NCI-H1417 (cell line): ENCODE data around the gene TBCCD1.

ENCODE experiments used
- DNase-seq, 3 experiments: peaks; one replicate each; lab custom pipeline; 2025; lab: John Stamatoyannopoulos, UW

The TBCCD1 gene

GRCh38 chr3:186567072-186567921 lies at the start of gene TBCCD1:
TBCCD1 (minus strand) TSS chr3:186567339; CDS start chr3:186564329, 3,010 bp downstream.
- peak; percentile 92 to 97 (median 96) for DNase-seq

GRCh38 chr3:186616299-186616617 lies 49.1 kb upstream of the TBCCD1 start:
- no peak for DNase-seq

GRCh38 chr3:186614597-186615483 lies 47.7 kb upstream of the TBCCD1 start:
- peak; percentile 79 to 94 (median 88) for DNase-seq

GRCh38 chr3:186614266-186614596 lies 47.1 kb upstream of the TBCCD1 start:
- DNase-seq, result no peak

GRCh38 chr3:186613637-186614265 lies 46.6 kb upstream of the TBCCD1 start:
- peak in 1 of 3 experiments; percentile 40 for DNase-seq

- DNase-seq, result no peak
Observed at GRCh38 chr3:186612721-186613636, 45.8 kb upstream of the TBCCD1 start, which contains the start of gene AHSG. AHSG (plus strand) TSS chr3:186613060; CDS start chr3:186613142, 82 bp downstream.

- DNase-seq, result no peak
Observed at GRCh38 chr3:186612065-186612464, 44.9 kb upstream of the TBCCD1 start.

- DNase-seq, result no peak
Observed at GRCh38 chr3:186609247-186609868, 42.2 kb upstream of the TBCCD1 start.

GRCh38 chr3:186608624-186609215 lies 41.6 kb upstream of the TBCCD1 start:
- DNase-seq, result no peak

GRCh38 chr3:186605561-186606545 lies 38.7 kb upstream of the TBCCD1 start:
- no peak for DNase-seq

GRCh38 chr3:186605078-186605477 lies 37.9 kb upstream of the TBCCD1 start:
- DNase-seq, result no peak

GRCh38 chr3:186603159-186603558 lies 36.0 kb upstream of the TBCCD1 start:
- DNase-seq, result no peak

- DNase-seq, result no peak
Observed at GRCh38 chr3:186600896-186601295, 33.8 kb upstream of the TBCCD1 start.

GRCh38 chr3:186599785-186600166 lies 32.6 kb upstream of the TBCCD1 start:
- no peak for DNase-seq

GRCh38 chr3:186599142-186599784 lies 32.1 kb upstream of the TBCCD1 start:
- no peak for DNase-seq

- DNase-seq, result no peak
Observed at GRCh38 chr3:186598794-186599141, 31.6 kb upstream of the TBCCD1 start.

- no peak for DNase-seq
Observed at GRCh38 chr3:186598108-186598784, 31.1 kb upstream of the TBCCD1 start.

- no peak for DNase-seq
Observed at GRCh38 chr3:186596568-186597287, 29.6 kb upstream of the TBCCD1 start.
